CD4-positive, alpha-beta T cell treated with Interleukin-15 for 4 hours (primary cell): ENCODE data around the gene IMPA2.
"Not testable (repeated sequence)": the region's sequence is repeated elsewhere in the genome, so short reads cannot be mapped to it uniquely, and the experiment has no call there.

Experiments
- DNase-seq: peaks from one replicate; pipeline ENCODE4 v3.0.0-alpha.2; 2020; ENCODE audit warnings: low spot score

Gene IMPA2

GRCh38 chr18:11962597-11962996 lies 18.7 kb upstream of the IMPA2 start:
- DNase-seq = no peak

GRCh38 chr18:11963991-11964484 lies 17.3 kb upstream of the IMPA2 start:
- no peak for DNase-seq

DNA sequence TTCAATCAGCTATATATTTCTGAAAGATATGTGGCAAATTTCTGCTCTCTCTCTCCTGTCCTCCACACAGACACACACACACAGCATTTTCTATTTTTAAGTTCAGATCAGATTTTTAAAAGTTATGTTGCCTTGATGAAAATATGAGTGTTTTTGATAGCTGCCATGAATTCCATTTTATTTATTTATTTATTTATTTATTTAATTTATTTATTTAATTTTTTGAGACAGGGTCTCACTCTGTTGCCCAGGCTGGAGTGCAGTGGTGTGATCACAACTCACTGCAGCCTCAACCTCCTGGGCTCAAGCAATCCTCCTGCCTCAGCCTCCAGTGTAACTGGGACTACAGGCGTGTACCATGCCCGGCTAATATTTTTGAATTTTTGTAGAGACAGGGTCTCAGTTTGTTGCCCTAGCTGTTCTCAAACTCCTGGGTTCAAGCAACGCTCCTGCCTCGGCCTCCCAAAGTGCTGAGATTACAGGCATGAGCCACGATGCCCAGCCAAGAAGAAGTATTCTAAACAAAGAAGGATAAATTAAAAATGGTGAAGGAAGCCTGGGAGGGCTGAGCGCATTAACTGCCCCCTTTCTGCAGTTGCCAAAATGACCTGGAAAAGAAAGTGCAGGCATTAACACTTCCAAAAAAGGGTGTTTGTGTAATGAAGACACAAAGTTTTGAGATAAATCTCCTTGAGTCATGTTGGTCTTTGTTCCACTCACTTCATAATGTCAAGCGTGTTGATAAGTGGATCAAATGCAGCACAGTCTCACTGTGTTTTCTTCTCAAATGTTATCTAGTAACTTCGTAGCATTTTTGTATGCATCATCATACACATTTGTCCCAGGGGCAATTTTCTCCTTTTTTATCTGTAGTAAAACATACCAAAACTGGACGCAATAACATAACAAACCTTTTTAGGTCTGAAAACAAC lies 11.1 kb upstream of the IMPA2 start:
- DNase-seq = no peak

- not testable (repeated sequence) for DNase-seq
Measured at GRCh38 chr18:11970836-11971226, 10.5 kb upstream of the IMPA2 start.

DNA sequence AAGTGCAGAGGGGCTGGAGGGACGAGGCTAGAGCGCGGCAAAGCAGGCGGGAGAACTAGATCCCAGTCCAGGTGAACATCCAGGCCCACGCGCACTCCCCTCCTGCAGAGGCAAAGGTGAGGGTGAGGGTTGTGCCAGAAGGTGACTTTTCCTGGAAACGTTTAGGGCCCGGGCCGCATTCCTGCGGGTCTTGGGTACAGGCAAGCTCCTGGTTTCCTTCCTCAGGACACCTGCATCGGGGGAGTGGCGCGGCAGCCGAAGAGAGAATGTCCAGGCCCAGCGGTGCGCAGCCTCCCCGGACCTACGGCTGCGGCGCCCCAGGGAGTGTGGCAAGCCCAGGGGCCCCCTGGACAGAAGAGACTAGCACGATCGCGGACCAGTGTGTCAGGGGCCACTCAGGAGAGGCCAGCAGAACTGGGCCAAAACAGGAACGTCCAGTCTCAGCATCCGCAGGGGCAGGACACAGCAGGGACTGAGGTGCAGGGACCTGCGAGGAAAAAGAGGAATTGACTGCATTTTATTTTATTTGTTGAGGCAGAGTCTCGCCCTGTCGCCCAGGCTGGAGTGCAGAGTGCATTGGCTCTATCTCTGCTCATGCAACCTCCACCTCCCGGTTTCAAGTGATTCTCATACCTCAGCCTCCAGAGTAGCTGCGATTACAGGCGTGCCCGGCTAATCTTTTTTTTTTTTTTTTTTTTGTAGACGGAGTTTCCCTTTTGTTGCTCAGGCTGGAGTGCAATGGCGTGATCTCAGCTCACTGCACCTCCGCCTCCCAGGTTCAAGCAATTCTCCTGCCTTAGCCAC lies 8.7 kb upstream of the IMPA2 start:
- no peak for DNase-seq

DNA sequence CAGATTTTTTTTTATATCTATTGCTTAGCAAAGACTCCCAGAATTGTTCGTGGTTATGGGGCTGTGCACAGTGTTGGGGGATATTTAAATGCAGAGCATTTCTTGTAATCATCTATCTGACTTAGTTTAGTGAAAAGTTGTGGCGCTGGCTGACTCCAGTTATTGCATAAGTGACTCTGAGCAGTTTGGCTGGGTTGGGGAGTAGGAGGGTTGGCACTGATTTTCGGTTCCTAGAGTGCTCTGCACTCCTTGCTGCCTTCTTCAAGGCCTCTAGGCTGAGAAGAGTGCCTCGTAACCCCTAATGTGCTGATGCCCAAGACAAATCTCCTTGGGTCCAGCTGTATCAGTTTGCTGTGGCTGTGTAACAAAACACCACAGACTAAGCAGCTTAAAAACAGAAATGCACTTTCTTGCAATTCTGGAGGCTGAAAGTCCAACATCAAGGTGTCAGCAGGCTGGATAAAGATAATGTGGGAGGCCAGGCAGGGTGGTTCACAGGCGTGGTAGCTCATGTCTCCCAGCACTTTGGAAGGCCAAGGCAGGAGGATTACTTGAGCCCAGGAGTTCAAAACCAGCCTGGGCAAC lies 6.5 kb upstream of the IMPA2 start:
- no peak for DNase-seq

GRCh38 chr18:11975723-11976122 lies 5.6 kb upstream of the IMPA2 start:
- DNase-seq = no peak

- no peak for DNase-seq
Measured at GRCh38 chr18:11976315-11977152, 4.8 kb upstream of the IMPA2 start.

- no peak for DNase-seq
Measured at GRCh38 chr18:11977153-11977466, 4.2 kb upstream of the IMPA2 start.

- no peak for DNase-seq
Measured at GRCh38 chr18:11978956-11979355, 2.4 kb upstream of the IMPA2 start.

GRCh38 chr18:11980163-11980493 lies 1.2 kb upstream of the IMPA2 start:
- DNase-seq = no peak

DNA sequence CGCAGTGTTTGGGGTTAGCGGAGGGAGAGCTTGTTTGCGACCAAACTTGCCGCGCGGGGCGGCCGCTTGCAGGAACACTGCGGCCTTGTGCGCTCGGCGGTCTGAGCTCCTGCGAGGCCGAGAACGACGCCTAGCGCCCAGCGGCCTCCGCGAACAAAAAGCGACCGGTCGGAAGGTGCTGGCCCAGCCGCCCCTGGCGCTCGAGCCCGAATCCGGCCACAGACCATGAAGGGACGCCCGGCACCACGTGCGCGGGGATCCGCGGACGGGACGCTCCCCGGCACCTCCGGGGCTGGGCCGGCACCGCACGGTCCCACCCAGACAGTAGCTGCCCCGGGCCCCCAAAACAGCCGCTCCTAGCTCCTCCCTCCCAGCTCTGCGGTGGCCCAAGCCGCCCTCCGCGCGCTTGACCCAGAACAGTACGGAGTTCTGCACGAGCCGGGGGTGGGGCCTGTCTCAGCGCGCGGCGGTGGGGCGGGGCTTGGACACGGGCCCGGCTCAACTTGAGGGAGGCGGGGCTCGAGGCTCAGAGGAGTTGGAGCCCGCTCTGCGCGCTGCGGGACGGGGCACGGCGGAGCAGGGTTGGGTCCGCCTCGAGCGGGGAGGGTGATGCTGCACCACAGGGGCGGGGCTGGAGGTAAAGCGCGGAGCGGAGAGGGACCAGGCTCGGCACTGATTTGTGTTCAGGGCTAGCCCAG lies 664 bp upstream of the IMPA2 start:
- peak; percentile 96 for DNase-seq

DNA sequence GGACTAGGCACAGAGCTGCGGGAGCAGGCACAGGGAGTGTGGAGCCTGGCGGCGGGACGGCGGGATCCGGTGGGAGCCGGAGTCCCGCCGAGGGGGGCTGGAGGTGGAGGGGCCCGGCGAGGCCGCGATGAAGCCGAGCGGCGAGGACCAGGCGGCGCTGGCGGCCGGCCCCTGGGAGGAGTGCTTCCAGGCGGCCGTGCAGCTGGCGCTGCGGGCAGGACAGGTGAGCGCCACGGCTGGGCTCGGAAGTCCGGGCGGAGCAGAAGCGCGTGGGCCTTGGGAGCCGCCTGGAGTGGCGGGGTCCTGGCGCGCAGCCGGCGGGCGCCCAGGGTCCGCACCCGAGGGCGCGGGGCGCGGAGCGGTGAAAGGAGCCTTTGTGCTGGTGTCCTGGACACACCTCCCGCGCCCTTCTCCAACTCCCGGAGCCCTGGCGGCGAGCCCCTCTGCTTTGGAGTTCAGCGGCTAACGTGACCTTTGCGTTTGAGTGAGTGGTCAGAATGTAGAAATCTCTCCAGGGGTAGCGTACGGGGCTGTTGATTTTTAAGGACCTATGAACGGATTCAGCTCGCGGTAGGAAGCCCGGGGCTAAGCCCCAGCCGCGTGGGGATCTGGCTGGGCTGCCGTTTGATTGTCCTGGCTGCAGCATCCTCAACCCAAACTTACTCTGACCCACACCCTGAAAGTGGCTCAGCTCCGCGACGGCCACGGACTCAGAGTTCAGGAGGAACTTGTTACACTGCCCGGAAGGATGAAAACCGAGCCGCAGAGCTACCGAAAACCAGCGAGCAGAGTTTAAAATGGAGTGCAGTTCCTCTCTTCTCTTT lies 448 bp downstream of the IMPA2 start:
- no peak for DNase-seq

GRCh38 chr18:11982981-11983380 lies 1.7 kb downstream of the IMPA2 start:
- DNase-seq = no peak

DNA sequence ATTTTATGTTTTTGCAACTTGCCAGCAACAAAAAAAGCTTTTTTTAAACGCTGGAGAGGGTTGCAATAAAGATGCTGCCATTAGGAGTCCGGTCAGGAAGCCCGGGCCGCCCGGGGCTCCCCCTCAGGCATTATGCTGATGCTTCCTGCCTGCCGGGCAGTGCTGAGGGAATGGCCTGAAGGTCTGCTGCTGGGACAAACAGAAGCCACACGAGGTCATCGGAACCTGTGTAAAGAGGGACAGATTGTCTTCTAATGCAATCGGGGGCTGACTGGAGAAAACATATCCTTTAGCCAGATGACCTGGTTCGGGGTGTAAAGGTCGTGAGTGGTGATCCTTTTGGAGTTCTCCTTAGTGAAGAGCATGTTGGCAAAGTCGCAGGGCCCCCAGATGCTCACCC lies 2.3 kb downstream of the IMPA2 start:
- no peak for DNase-seq

DNA sequence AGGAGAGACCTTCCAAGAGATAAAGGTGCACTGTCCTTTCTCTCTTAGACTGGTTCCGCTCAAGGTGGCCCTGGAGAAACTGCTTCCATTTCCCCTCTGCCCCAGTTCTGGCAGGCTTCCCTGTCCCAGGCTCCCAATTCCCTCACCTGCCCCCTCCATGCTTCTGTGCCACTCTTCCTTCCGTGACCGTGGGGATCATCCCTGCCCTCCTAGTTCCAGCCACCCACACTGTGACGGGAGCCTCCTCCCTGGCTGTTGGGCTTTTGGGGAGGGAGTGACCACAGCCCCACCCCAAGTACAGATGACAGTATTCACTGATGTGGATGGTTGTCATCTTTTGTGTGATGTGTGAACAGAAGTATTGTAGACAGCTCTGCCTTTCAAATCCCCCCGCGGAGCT lies 2.8 kb downstream of the IMPA2 start:
- no peak for DNase-seq

- DNase-seq = no peak
Measured at GRCh38 chr18:11985586-11985985, 4.3 kb downstream of the IMPA2 start.

GRCh38 chr18:11986061-11986460 lies 4.8 kb downstream of the IMPA2 start:
- no peak for DNase-seq

- DNase-seq = no peak
Measured at GRCh38 chr18:11987527-11987926, 6.2 kb downstream of the IMPA2 start.

DNA sequence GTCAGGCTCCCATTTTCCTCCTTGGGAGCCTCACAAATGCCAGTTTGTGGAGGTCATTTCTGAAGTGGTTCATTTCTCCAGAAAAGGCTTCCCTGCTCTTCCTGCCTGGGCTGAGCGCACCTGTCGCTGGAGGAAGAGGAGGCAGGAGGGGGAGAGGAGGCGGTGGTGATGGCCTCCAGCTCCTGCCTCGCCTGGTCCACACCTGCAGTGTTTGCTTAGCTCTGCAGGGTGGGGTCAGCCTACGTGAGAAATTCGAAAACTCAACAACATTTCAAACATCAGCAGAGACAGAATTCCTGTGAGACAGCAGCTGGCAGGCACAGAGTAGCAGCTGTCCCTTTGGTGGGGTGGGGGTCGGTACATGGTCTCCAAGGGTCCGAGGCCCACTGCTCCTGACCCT lies 7.9 kb downstream of the IMPA2 start:
- no peak for DNase-seq

GRCh38 chr18:11989966-11990380 lies 8.7 kb downstream of the IMPA2 start:
- no peak for DNase-seq
